Measurements from ENCODE around the gene DOCK3.
"Not testable (repeated sequence)": the region's sequence is repeated elsewhere in the genome, so short reads cannot be mapped to it uniquely, and the experiment has no call there.

DOCK3 gene

GRCh38 chr3:50972029-50972428, 297.3 kb downstream of the DOCK3 start:
- peak in 1 of 2 experiments; percentile 4 for DNase-seq (ENCODE audit: low read depth in 1 of 2, low spot score in 1 of 2)
- TF ChIP-seq JUND (IDR thresholded peaks at IDR 0.05; ENCODE audit: low read depth) = no peak
- in situ Hi-C loops (cut with HindIII; ENCODE audit: low pct_unique_long_range_greater_than_20kb, low sequenced_read_pairs) = no loop called here

GRCh38 chr3:50978586-50978985, 303.9 kb downstream of the DOCK3 start:
- DNase-seq (ENCODE audit: low read depth in 1 of 2, low spot score in 1 of 2); in situ Hi-C loops (cut with HindIII; ENCODE audit: low pct_unique_long_range_greater_than_20kb, low sequenced_read_pairs): not testable (repeated sequence)

- TF ChIP-seq JUND (IDR thresholded peaks at IDR 0.05; ENCODE audit: low read depth) = no peak
- in situ Hi-C loops (cut with HindIII; ENCODE audit: low pct_unique_long_range_greater_than_20kb, low sequenced_read_pairs) = no loop called here
- peak in 1 of 2 experiments; percentile 4 for DNase-seq (ENCODE audit: low read depth in 1 of 2, low spot score in 1 of 2)
These were observed 304.4 kb downstream of the DOCK3 start for GRCh38 chr3:50978991-50979667.

- TF ChIP-seq JUND (IDR thresholded peaks at IDR 0.05; ENCODE audit: low read depth) = no peak
- in situ Hi-C loops (cut with HindIII; ENCODE audit: low pct_unique_long_range_greater_than_20kb, low sequenced_read_pairs) = no loop called here
These were observed 308.0 kb downstream of the DOCK3 start for GRCh38 chr3:50982540-50983325.

GRCh38 chr3:50983887-50984286, 309.2 kb downstream of the DOCK3 start:
- no peak for TF ChIP-seq JUND (IDR thresholded peaks at IDR 0.05; ENCODE audit: low read depth)
- in situ Hi-C loops (cut with HindIII; ENCODE audit: low pct_unique_long_range_greater_than_20kb, low sequenced_read_pairs) = no loop called here
- no peak for DNase-seq (ENCODE audit: low read depth in 1 of 2, low spot score in 1 of 2)

More at GRCh38 chr3:50982540-50983325, 308.0 kb downstream of the DOCK3 start:
- DNase-seq (ENCODE audit: low read depth in 1 of 2, low spot score in 1 of 2) = no peak

GRCh38 chr3:50985893-50986292, 311.2 kb downstream of the DOCK3 start:
- no peak for DNase-seq (ENCODE audit: low read depth in 1 of 2, low spot score in 1 of 2)
- no peak for TF ChIP-seq JUND (IDR thresholded peaks at IDR 0.05; ENCODE audit: low read depth)
- in situ Hi-C loops (cut with HindIII; ENCODE audit: low pct_unique_long_range_greater_than_20kb, low sequenced_read_pairs) = no loop called here

- in situ Hi-C loops (cut with HindIII; ENCODE audit: low pct_unique_long_range_greater_than_20kb, low sequenced_read_pairs) = no loop called here
- DNase-seq (ENCODE audit: low read depth in 1 of 2, low spot score in 1 of 2) = no peak
- TF ChIP-seq JUND (IDR thresholded peaks at IDR 0.05; ENCODE audit: low read depth) = no peak
These were observed 312.0 kb downstream of the DOCK3 start for GRCh38 chr3:50986726-50987125.

- in situ Hi-C loops (cut with HindIII; ENCODE audit: low pct_unique_long_range_greater_than_20kb, low sequenced_read_pairs) = no loop called here
- TF ChIP-seq JUND (IDR thresholded peaks at IDR 0.05; ENCODE audit: low read depth) = no peak
- DNase-seq (ENCODE audit: low read depth in 1 of 2, low spot score in 1 of 2) = no peak
These were observed 319.8 kb downstream of the DOCK3 start for GRCh38 chr3:50994537-50994936.

GRCh38 chr3:50995085-50995824, 320.5 kb downstream of the DOCK3 start:
- no peak for TF ChIP-seq JUND (IDR thresholded peaks at IDR 0.05; ENCODE audit: low read depth)

GRCh38 chr3:51002495-51002894, 327.8 kb downstream of the DOCK3 start:
- no peak for DNase-seq (ENCODE audit: low read depth in 1 of 2, low spot score in 1 of 2)
- TF ChIP-seq JUND (IDR thresholded peaks at IDR 0.05; ENCODE audit: low read depth) = no peak
- in situ Hi-C loops (cut with HindIII; ENCODE audit: low pct_unique_long_range_greater_than_20kb, low sequenced_read_pairs) = no loop called here

More at GRCh38 chr3:50995085-50995824, 320.5 kb downstream of the DOCK3 start:
- in situ Hi-C loops (cut with HindIII; ENCODE audit: low pct_unique_long_range_greater_than_20kb, low sequenced_read_pairs) = no loop called here
- no peak for DNase-seq (ENCODE audit: low read depth in 1 of 2, low spot score in 1 of 2)

GRCh38 chr3:51004235-51004634, 329.5 kb downstream of the DOCK3 start:
- TF ChIP-seq JUND (IDR thresholded peaks at IDR 0.05; ENCODE audit: low read depth) = no peak
- in situ Hi-C loops (cut with HindIII; ENCODE audit: low pct_unique_long_range_greater_than_20kb, low sequenced_read_pairs) = no loop called here
- no peak for DNase-seq (ENCODE audit: low read depth in 1 of 2, low spot score in 1 of 2)

- in situ Hi-C loops (cut with HindIII; ENCODE audit: low pct_unique_long_range_greater_than_20kb, low sequenced_read_pairs) = no loop called here
- TF ChIP-seq JUND (IDR thresholded peaks at IDR 0.05; ENCODE audit: low read depth) = no peak
- DNase-seq (ENCODE audit: low read depth in 1 of 2, low spot score in 1 of 2) = no peak
These were observed 349.4 kb downstream of the DOCK3 start for GRCh38 chr3:51024121-51024520.
